Left lobe of liver (tissue), 2 donors: Measurements from ENCODE around the gene SERPINI1. TPM values are rescaled to one million over a fixed set of nuclear protein-coding genes. Genes with fewer than 3 reads are reported as not detected.
A peak's percentile ranks its signal among the peaks of the same experiment; 100 is the strongest.

Source experiments
- ATAC-seq: fragments of 200-7000 bp; cut with Tn5 transposase; one replicate; pipeline ENCODE4 v1.9.1; 2020; ENCODE audit warnings: mild to moderate bottlenecking, moderate library complexity
- DNase-seq: peaks from one replicate; pipeline ENCODE4 v3.0.0-alpha.2; 2020; ENCODE audit warnings: low spot score
- total RNA-seq: library from RNA; stranded (reverse); gene quantifications from one replicate; pipeline ENCODE4 v1.2.1, GENCODE V29; 2021
- donor health status: DM: no; HTN: no; CAD: no; lungs with moderate emphysema.
- donor health status: DM: no; HTN: yes; CAD: no.

Gene SERPINI1
- total RNA-seq, 1 donor from 2014 or later = 0.86 TPM

DNA sequence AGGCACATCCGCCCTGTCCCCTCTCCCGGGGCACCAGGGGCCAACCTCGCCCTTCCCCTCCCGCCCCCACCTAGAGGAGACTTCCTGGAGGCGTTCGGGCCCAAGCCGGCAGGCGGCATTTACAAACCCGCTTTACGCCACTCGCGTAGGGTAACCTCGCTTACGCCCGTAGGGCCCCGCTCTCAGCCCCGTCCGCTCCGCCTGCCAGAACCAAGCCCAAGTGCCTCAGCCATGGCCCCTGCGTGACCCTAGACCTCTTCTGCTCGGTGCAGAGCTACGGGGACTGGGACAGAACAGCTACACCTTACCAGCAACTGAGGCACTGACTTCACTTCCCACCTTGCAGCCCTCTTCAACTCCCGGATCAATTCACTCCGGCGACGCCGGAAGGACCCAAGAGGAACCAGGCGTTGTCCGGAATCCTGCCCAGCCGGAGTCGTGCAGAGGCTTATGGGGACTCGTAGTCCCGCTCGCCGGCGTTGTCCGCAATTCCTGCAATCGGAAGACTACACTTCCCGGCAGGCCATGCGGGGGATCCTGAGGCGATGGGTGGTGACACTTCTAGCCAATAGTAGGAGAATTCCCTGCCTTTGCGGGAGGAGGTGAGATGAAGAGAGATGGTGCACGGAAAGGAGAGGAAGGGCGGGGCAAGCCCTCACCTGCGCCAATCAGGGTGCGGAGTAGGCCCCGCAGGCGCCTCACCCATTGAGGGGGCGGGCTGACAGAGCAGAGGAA is 856 bp upstream of the SERPINI1 start, which contains the start of gene PDCD10:
Gene PDCD10, minus strand, starts transcription at position 395 of the 735 bp plus-strand sequence. CDS start 14,735 bp downstream, outside the sequence.
- DNase-seq = peak; percentile 99

DNA sequence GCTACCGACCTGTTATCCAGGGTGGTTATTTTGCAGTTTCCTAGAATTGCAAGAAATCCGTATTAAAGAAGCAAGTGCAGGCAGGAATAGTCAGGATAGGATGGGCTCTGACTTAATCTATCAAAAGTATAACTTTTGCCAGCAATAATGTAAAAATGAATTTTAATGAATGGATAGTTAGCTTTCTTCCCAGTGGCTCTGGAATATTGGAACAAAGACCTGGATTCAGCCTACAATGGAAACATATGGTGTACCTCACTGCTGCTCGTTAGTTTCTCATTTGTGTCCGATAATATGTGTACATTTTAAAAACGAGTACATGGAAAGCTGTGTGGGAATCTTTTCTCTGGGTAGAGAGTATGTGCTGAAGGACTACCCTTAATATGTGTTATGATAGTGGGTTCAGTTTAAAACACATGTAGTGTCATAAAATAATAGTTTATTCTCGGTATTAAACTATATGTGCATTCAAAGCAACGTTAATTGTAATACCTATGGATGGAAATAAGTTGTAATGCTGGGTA is 805 bp downstream of the SERPINI1 start:
- DNase-seq (no peak), ATAC-seq (no peak)

More for the DNA sequence above, 856 bp upstream of the SERPINI1 start, which contains the start of gene PDCD10:
- ATAC-seq = peak; percentile 92

DNA sequence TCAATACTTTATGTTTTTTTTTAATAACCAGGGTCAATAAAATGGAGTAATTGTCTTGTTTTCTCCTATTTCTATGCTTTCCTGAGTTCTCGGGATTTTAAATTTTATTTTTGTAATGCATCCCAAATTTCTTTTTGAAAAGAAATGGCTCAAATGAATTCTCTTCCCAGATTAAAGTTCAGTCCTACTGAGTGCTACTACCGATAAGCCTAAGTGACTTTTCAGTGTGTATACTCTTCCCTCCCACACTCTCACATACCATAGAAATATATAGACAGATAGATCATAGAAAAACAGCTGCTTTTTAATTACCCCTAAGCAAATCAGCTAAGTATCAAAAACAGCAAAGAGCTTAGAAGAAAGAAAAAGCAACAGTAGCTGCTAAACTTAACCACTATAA is 1.5 kb downstream of the SERPINI1 start:
- no peak for DNase-seq
- no peak for ATAC-seq

DNA sequence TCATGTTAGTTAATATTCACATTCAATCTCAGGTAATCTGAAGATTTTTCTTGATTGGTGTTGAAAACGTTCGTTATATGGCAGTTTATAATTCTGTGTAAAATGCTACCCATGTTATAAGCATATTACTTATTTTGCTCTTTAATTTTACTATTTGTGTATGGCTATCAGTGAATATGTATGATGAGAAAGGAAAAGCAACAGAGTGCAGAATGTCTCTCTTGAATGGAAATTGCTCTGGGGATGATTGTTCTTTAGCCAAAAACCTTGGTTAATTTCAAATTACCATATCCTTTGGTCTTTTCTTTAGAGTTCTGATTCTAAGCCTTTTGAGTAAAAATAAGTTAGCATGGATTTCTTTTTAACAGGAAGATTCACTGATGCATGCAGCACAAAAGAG is 2.5 kb downstream of the SERPINI1 start:
- no peak for DNase-seq
- ATAC-seq = no peak

- DNase-seq = no peak
- ATAC-seq = no peak
These were observed 3.8 kb downstream of the SERPINI1 start for GRCh38 chr3:167739190-167739810.

- peak; percentile 63 for ATAC-seq
- DNase-seq = no peak
These were observed 5.6 kb downstream of the SERPINI1 start for GRCh38 chr3:167740961-167741587.

DNA sequence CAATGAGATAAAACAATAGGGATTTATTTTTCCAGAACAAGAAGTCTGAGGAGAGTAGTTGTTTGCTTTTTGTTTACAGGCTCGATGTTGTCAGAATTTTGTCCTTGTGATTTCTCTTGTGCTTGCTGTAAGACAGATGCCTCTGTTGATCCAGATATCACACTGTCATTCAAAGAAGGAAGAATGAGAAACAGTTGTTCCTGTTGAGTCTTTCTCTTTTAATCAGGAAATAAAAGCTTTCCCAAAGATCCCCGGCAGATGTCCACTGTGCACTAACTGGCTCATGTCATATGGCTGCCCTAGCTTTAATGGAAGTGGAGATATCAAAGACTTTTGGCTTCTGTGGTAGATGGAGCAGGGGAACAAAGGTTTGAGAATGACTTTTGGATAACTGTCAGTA is 6.8 kb downstream of the SERPINI1 start:
- no peak for DNase-seq
- ATAC-seq = no peak

- no peak for ATAC-seq
- DNase-seq = no peak
These were observed 8.3 kb downstream of the SERPINI1 start for GRCh38 chr3:167743799-167744198.

DNA sequence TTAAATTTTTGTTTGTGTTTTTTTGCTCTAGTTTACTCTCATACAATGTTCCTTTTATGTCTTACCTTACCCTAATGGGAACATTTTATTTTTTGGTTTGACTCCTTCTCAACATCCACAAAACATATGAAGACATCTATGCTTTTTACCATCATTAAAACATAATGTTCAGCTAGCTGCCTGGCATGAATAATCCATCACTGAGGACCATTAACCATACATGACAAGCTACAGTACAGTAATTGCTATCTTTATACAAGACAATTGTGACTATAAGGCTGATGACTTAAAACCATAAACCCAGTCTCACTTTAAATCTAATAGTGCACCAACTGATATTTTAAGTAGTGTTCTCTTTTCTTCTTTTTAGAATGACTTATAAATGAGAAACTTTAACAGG is 13.7 kb downstream of the SERPINI1 start:
- no peak for ATAC-seq

DNA sequence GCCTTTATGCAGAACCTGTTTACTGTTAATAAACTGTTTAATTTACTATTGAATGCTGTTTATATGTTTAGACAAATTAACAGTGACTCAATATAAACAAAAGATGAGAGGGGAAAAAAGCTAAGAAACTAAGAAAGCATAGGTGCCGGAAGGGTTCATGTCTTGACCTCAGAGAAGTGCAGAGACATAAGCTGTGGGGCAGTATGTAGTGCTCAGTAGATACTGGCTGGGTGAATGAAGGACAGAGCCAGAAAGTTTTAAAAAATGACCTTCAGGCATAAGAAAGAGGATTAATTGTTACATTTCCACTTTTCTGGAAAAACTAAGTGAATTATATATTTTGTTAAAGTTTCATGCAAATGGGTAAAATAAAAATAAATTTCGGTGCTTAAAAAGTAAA is 14.2 kb downstream of the SERPINI1 start:
- ATAC-seq (no peak), DNase-seq (no peak)

More for the DNA sequence above, 13.7 kb downstream of the SERPINI1 start:
- no peak for DNase-seq

DNA sequence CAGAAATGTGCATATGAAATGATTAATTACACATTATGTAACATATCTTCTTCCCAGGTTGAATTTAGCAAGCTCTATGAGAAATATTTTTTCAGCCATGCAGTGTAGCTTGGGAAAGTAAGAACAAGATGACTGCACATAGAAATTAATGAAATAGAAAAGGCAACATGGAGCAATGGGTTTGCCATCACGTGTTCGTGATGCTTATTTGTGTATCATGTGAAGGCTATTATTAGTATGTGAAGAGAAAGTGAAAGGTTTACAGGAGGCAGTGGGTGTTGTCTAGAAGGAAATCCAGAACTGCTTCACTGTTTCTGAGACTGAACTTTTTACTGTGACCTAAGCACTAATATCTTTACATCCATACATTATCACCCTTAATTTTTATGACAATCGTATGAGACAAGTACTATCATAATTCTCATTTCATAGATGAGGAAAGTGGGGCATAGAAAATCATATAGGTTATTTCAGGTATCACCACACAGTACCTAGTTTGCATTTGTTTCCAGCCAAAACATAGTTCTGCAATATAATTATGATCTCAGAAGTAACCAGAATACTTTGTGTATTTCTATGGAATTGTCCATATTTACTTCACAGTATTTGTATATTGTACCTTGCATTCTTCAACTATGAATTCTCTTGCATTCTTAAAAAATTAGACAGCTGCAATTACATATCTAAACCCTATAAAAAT is 14.9 kb downstream of the SERPINI1 start:
- DNase-seq = no peak
- no peak for ATAC-seq

- ATAC-seq (no peak), DNase-seq (no peak)
These were observed 18.5 kb downstream of the SERPINI1 start for GRCh38 chr3:167754049-167754448.

- ATAC-seq (no peak), DNase-seq (no peak)
These were observed 25.8 kb downstream of the SERPINI1 start for GRCh38 chr3:167761302-167761701.

DNA sequence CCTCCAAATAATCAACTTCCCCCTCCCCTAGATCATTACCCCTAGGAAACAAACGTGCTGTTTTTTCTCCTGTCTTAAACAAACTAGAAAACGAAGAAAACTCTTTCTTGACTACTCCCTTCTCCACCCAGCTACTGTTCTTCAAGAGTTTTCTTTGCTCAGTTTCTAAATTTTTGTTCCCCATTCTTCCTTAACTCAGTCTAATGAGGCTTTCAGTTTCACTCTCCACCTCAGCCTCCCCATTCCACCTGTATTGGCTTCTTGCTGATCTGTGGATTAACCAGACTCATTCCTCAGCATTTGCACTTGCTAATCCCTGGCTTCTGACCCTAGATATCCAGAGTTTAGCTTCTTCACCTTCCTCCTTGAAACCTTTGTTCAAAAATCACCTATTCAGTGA is 26.8 kb downstream of the SERPINI1 start:
- DNase-seq (no peak), ATAC-seq (no peak)

- ATAC-seq = no peak
- DNase-seq = no peak
These were observed 37.5 kb downstream of the SERPINI1 start for GRCh38 chr3:167772992-167773391.

DNA sequence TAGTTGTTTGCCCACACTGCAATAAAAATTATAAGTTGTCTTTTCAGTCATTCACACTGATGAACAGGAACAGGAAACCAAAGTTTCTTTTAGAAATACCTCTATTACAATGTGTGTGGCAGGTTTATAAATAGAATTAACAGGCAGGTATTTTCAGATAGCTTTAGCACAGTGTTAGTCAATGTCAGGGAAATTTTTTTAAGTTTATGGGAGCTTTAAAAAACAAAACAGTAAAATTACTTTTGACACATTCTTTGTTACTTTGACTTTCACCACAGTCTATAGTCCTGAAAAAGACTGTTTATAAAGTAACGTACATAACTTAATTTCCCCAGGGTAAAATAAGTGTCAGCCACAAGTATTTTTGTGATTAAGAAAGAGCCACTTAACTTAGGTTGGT is 38.1 kb downstream of the SERPINI1 start:
- no peak for ATAC-seq
- no peak for DNase-seq

- ATAC-seq (no peak), DNase-seq (no peak)
These were observed 40.7 kb downstream of the SERPINI1 start for GRCh38 chr3:167776066-167776685.

- ATAC-seq = no peak
- no peak for DNase-seq
These were observed 41.8 kb downstream of the SERPINI1 start for GRCh38 chr3:167777356-167777755.

- ATAC-seq = no peak
- no peak for DNase-seq
These were observed 44.8 kb downstream of the SERPINI1 start for GRCh38 chr3:167780214-167780883.

DNA sequence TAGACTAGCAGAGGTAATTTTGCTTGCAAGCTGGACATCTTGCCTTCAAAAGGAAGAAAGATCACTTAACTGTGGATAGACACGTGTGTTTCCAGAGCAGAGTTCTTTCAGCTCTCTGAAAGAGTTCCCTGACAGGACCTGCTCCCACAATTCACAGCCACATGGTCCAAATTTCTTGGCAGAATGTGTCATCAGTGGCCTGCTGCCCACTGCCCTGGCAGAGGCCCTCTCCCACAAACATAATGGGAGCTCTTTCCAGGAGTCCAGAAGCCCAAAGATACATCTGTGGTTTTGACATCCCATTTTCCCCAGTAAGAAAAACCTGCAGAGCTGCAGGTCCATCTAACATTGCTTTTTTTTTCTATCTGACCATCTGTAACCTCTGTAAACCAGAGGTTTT is 48.3 kb downstream of the SERPINI1 start:
- DNase-seq (no peak), ATAC-seq (no peak)
